HEK293 (cell line): ENCODE measurements around the gene JTB.

ENCODE experiments used
- CTCF ChIA-PET: fragments of 350-600 bp; formaldehyde crosslinking; extraction: SDS; loops from one replicate; lab custom pipeline; 2021; ENCODE audit warnings: antibody characterized with exemption; lab: Yijun Ruan, JAX
- POLR2A ChIA-PET: fragments of 300-600 bp; formaldehyde crosslinking; extraction: SDS; loops from one replicate; lab custom pipeline; 2020; ENCODE audit warnings: antibody characterized with exemption, inconsistent platforms; lab: Yijun Ruan, JAX
- H3K27ac ChIP-seq: fragments of 200-500 bp; sonication (Bioruptor generic); 2 replicates; pipeline ENCODE4 v1.5.1; 2014; ENCODE audit warnings: low read depth, low read length, control low read depth, inconsistent platforms; ENCODE audit errors: extremely low read depth
- H3K36me3 ChIP-seq, 2 experiments: fragments of 200-500 bp in 1 of 2; sonication (Bioruptor generic) in 1 of 2; 1 replicate in 1 of 2; 2 replicates in 1 of 2; pipeline ENCODE4 v1.5.1; 2014 to 2017; ENCODE audit warnings: inconsistent platforms in 2 of 2, low read length in 2 of 2; ENCODE audit not compliant: control insufficient read depth in 2 of 2, insufficient read depth in 1 of 2
- H3K4me1 ChIP-seq: fragments of 200-500 bp; sonication (Bioruptor generic); 2 replicates; pipeline ENCODE4 v1.5.1; 2014; ENCODE audit warnings: mild to moderate bottlenecking, low read length, inconsistent platforms; ENCODE audit not compliant: control insufficient read depth, insufficient read depth
- H3K4me3 ChIP-seq: 2 replicates; pipeline ENCODE4 v1.5.1; 2011; ENCODE audit warnings: low read depth, mild to moderate bottlenecking, control low read depth, low read length, moderate library complexity
- H3K9me3 ChIP-seq: fragments of 200-500 bp; sonication (Bioruptor generic); 2 replicates; pipeline ENCODE4 v1.5.1; 2014; ENCODE audit warnings: low read depth, low read length, inconsistent platforms; ENCODE audit not compliant: control insufficient read depth, insufficient read depth
- INSM2 ChIP-seq: fragments of 450-650 bp; formaldehyde crosslinking; IDR thresholded peaks from 2 replicates; pipeline ENCODE4 v1.5.1; 2016; ENCODE audit warnings: missing biosample characterization, missing genetic modification characterization
- PBX3 ChIP-seq: sonication (generic); formaldehyde crosslinking; IDR thresholded peaks from 2 replicates; pipeline ENCODE4 v1.8.1; 2022; ENCODE audit warnings: mild to moderate bottlenecking, moderate library complexity, missing genetic modification reagents
- RBAK ChIP-seq: fragments of 450-650 bp; formaldehyde crosslinking; IDR thresholded peaks from 2 replicates; pipeline ENCODE4 v1.5.1; 2016; ENCODE audit warnings: missing biosample characterization, missing genetic modification characterization
- ZBTB1 ChIP-seq: fragments of 450-650 bp; formaldehyde crosslinking; IDR thresholded peaks from 2 replicates; pipeline ENCODE4 v1.5.1; 2016; ENCODE audit warnings: missing biosample characterization, missing genetic modification characterization
- ZBTB17 ChIP-seq: fragments of 450-650 bp; formaldehyde crosslinking; IDR thresholded peaks from 2 replicates; pipeline ENCODE4 v1.5.1; 2016; ENCODE audit warnings: missing biosample characterization, missing genetic modification characterization
- ZFP69B ChIP-seq: fragments of 450-650 bp; formaldehyde crosslinking; IDR thresholded peaks from 2 replicates; pipeline ENCODE4 v1.5.1; 2016; ENCODE audit warnings: missing biosample characterization, missing genetic modification characterization
- ZNF114 ChIP-seq: fragments of 450-650 bp; formaldehyde crosslinking; IDR thresholded peaks from 2 replicates; pipeline ENCODE4 v1.5.0; 2017; ENCODE audit warnings: missing biosample characterization, missing genetic modification characterization
- ZNF16 ChIP-seq: fragments of 450-650 bp; formaldehyde crosslinking; IDR thresholded peaks from 2 replicates; pipeline ENCODE4 v1.5.1; 2016; ENCODE audit warnings: low read depth, missing biosample characterization, missing genetic modification characterization
- ZNF169 ChIP-seq: fragments of 450-650 bp; formaldehyde crosslinking; IDR thresholded peaks from 2 replicates; pipeline ENCODE4 v1.5.1; 2016; ENCODE audit warnings: missing biosample characterization, missing genetic modification characterization
- ZNF175 ChIP-seq: fragments of 450-650 bp; formaldehyde crosslinking; IDR thresholded peaks from 2 replicates; pipeline ENCODE4 v1.5.1; 2016; ENCODE audit warnings: missing biosample characterization, missing genetic modification characterization
- ZNF202 ChIP-seq: fragments of 450-650 bp; formaldehyde crosslinking; IDR thresholded peaks from 2 replicates; pipeline ENCODE4 v1.5.1; 2016; ENCODE audit warnings: missing biosample characterization, missing genetic modification characterization, borderline replicate concordance
- ZNF324 ChIP-seq: fragments of 450-650 bp; formaldehyde crosslinking; IDR thresholded peaks from 2 replicates; pipeline ENCODE4 v1.5.1; 2016; ENCODE audit warnings: missing biosample characterization, missing genetic modification characterization
- ZNF391 ChIP-seq: fragments of 450-650 bp; formaldehyde crosslinking; IDR thresholded peaks from 2 replicates; pipeline ENCODE4 v1.5.1; 2016; ENCODE audit warnings: low read depth, missing biosample characterization, missing genetic modification characterization, borderline replicate concordance
- ZNF398 ChIP-seq: fragments of 450-650 bp; formaldehyde crosslinking; IDR thresholded peaks from 2 replicates; pipeline ENCODE4 v1.5.1; 2017; ENCODE audit warnings: missing biosample characterization, missing genetic modification characterization
- ZNF423 ChIP-seq: fragments of 450-650 bp; formaldehyde crosslinking; IDR thresholded peaks from 2 replicates; pipeline ENCODE4 v1.5.1; 2016; ENCODE audit warnings: missing biosample characterization, missing genetic modification characterization
- ZNF426 ChIP-seq: fragments of 450-650 bp; formaldehyde crosslinking; IDR thresholded peaks from 2 replicates; pipeline ENCODE4 v1.5.1; 2017; ENCODE audit warnings: missing biosample characterization, missing genetic modification characterization, mild to moderate bottlenecking, inconsistent platforms, moderate library complexity
- ZNF501 ChIP-seq: fragments of 450-650 bp; formaldehyde crosslinking; IDR thresholded peaks from 2 replicates; pipeline ENCODE4 v1.5.1; 2016; ENCODE audit warnings: missing biosample characterization, missing genetic modification characterization
- ZNF510 ChIP-seq: fragments of 450-650 bp; formaldehyde crosslinking; IDR thresholded peaks from 2 replicates; pipeline ENCODE4 v1.5.1; 2018; ENCODE audit warnings: mild to moderate bottlenecking, missing genetic modification characterization, missing biosample characterization; ENCODE audit not compliant: insufficient replicate concordance
- ZNF521 ChIP-seq: fragments of 450-650 bp; formaldehyde crosslinking; IDR thresholded peaks from 2 replicates; pipeline ENCODE4 v1.5.1; 2017; ENCODE audit warnings: missing biosample characterization, mild to moderate bottlenecking, missing genetic modification characterization
- ZNF549 ChIP-seq: fragments of 450-650 bp; IDR thresholded peaks from 2 replicates; pipeline ENCODE4 v1.5.1; 2018; ENCODE audit warnings: missing biosample characterization, missing genetic modification characterization, mild to moderate bottlenecking, inconsistent platforms, moderate library complexity
- ZNF560 ChIP-seq: fragments of 450-650 bp; formaldehyde crosslinking; IDR thresholded peaks from 2 replicates; pipeline ENCODE4 v1.5.1; 2017; ENCODE audit warnings: missing biosample characterization, missing genetic modification characterization, borderline replicate concordance
- ZNF626 ChIP-seq: fragments of 450-650 bp; sonication (Bioruptor Pico); formaldehyde crosslinking; IDR thresholded peaks from 2 replicates; pipeline ENCODE4 v1.5.1; 2018; ENCODE audit warnings: missing biosample characterization, missing genetic modification characterization, inconsistent platforms
- ZNF776 ChIP-seq: fragments of 450-650 bp; formaldehyde crosslinking; IDR thresholded peaks from 2 replicates; pipeline ENCODE4 v1.5.0; 2017; ENCODE audit warnings: missing biosample characterization, missing genetic modification characterization, borderline replicate concordance
- ZNF830 ChIP-seq: fragments of 450-650 bp; IDR thresholded peaks from 2 replicates; pipeline ENCODE4 v1.5.0; 2018; ENCODE audit warnings: missing biosample characterization, missing genetic modification characterization, low read depth, mild to moderate bottlenecking, moderate library complexity
- ZSCAN4 ChIP-seq: fragments of 450-650 bp; formaldehyde crosslinking; IDR thresholded peaks from 2 replicates; pipeline ENCODE4 v1.5.1; 2017; ENCODE audit warnings: missing biosample characterization, missing genetic modification characterization

Gene JTB

GRCh38 chr1:153959454-153959853 lies 18.0 kb downstream of the JTB start (continued):
- TF ChIP-seq ZNF114 (tag by site-specific recombination): no peak
- no peak for TF ChIP-seq RBAK
- no peak for TF ChIP-seq ZNF426 (tag by site-specific recombination)
- TF ChIP-seq PBX3 (CRISPR knock-in tag): no peak
- no peak for TF ChIP-seq ZNF324
- TF ChIP-seq ZFP69B (tag by site-specific recombination): peak; percentile 22; the same call in 1 of the 2 replicates
- TF ChIP-seq ZNF626 (tag by site-specific recombination): no peak
- TF ChIP-seq ZNF391 (tag by site-specific recombination): no peak
- TF ChIP-seq ZNF549 (tag by site-specific recombination): no peak
- TF ChIP-seq ZNF510 (tag by site-specific recombination): no peak
- no peak for TF ChIP-seq ZNF398 (tag by site-specific recombination)

- Histone ChIP-seq H3K4me3 (no peak overlapping the region), H3K4me1 (peaks cover 13% of the 10 kb centered on the region; the same call in 1 of the 2 replicates)
Observed at GRCh38 chr1:153958961-153959260, 18.6 kb downstream of the JTB start.

More at GRCh38 chr1:153958961-153959260, 18.6 kb downstream of the JTB start:
- TF ChIP-seq ZNF423 (tag by site-specific recombination): no peak
- no peak for TF ChIP-seq ZSCAN4 (tag by site-specific recombination)
- no peak for TF ChIP-seq ZNF202 (tag by site-specific recombination)
- no peak for TF ChIP-seq ZNF324
- TF ChIP-seq ZNF175: no peak
- no peak for TF ChIP-seq INSM2 (tag by site-specific recombination)
- TF ChIP-seq ZBTB17: no peak; the same call in 1 of the 2 replicates
- no peak for TF ChIP-seq ZNF830
- no peak for TF ChIP-seq ZNF521 (tag by site-specific recombination)
- TF ChIP-seq ZBTB1 (tag by site-specific recombination): no peak
- no peak for TF ChIP-seq ZNF169 (tag by site-specific recombination)
- no peak for TF ChIP-seq ZNF560 (tag by site-specific recombination)
- no peak for TF ChIP-seq ZNF501 (tag by site-specific recombination)
- TF ChIP-seq ZNF16 (tag by site-specific recombination): no peak
- TF ChIP-seq ZNF776 (tag by site-specific recombination): no peak
- Histone ChIP-seq H3K27ac (peak overlapping the region; percentile 24; the same call in 1 of the 2 replicates), H3K36me3 (peaks cover 0 to 48% of the 10 kb centered on the region in 2 experiments; a peak in 2 of 3 replicates), H3K9me3 (no peaks in the 10 kb centered on the region)
- CTCF ChIA-PET: interaction anchor here (0.7 to 1.3 kb wide), 4 partner anchors 12 to 1939 kb away, joined by 3 to 4 read pairs (median 3); partner anchors contain the start of genes DENND4B and RAB13
- POLR2A ChIA-PET: interaction anchor here (0.6 to 2.0 kb wide), 13 partner anchors 8 to 366 kb away, joined by 3 to 32 read pairs (median 5); partner anchors contain the start of genes ATP8B2, CREB3L4, DENND4B and JTB
